Psoas muscle (tissue), 8 donors: Measurements from ENCODE around the gene CEBPG. TPM values are rescaled to one million over a fixed set of nuclear protein-coding genes. Genes with fewer than 3 reads are reported as not detected.
A peak's percentile ranks its signal among the peaks of the same experiment; 100 is the strongest.

Source experiments
- ATAC-seq, 4 donors: fragments of 200-7000 bp; cut with Tn5 transposase; one replicate each; pipeline ENCODE4 v1.9.1; 2020; ENCODE audit warnings: moderate library complexity in 3 of 4, mild to moderate bottlenecking in 2 of 4
- DNase-seq, 2 donors: peaks; one replicate each; pipeline ENCODE4 v3.0.0-alpha.2; 2020
- H3K27ac ChIP-seq: fragments of 200-600 bp; one replicate; pipeline ENCODE4 v1.8.0; 2022
- H3K27me3 ChIP-seq, 3 donors: fragments of 200-600 bp in 1 of 3; one replicate each; pipeline versions ENCODE4 v1.6.1 to v1.8.0; 2013 to 2022; ENCODE audit warnings: low read length in 2 of 3, mild to moderate bottlenecking in 2 of 3, moderate library complexity in 1 of 3; ENCODE audit not compliant: insufficient read depth in 3 of 3
- H3K36me3 ChIP-seq, 2 donors: fragments of 200-600 bp in 1 of 2; one replicate each; pipeline versions ENCODE4 v1.6.1 to v1.8.0; 2013 to 2022; ENCODE audit warnings: low read depth in 1 of 2, mild to moderate bottlenecking in 1 of 2, moderate library complexity in 1 of 2; ENCODE audit not compliant: insufficient read depth in 1 of 2
- H3K4me1 ChIP-seq: fragments of 200-600 bp; one replicate; pipeline ENCODE4 v1.8.0; 2022
- H3K4me3 ChIP-seq: fragments of 200-600 bp; one replicate; pipeline ENCODE4 v1.8.0; 2022; ENCODE audit warnings: mild to moderate bottlenecking
- H3K9me3 ChIP-seq: fragments of 200-600 bp; one replicate; pipeline ENCODE4 v1.8.0; 2022
- CTCF ChIP-seq: fragments of 200-600 bp; IDR thresholded peaks from one replicate; pipeline ENCODE4 v1.8.0; 2022; ENCODE audit warnings: antibody characterized with exemption
- WGBS, 3 donors: extraction: QIAGEN DNeasy Blood & Tissue Kit; methylation state at CpG; one replicate each; pipeline versions ENCODE4 v1.1.6 to v1.1.7; 2013; 5-methylcytosine and 5-hydroxymethylcytosine counted together
- intact Hi-C, 2 donors: fragments of 100-400 bp; cut with DNase I; formaldehyde crosslinking; loops; one replicate each; pipeline versions ENCODE4 v1.11.0 to v1.14.2; 2022
- polyA plus RNA-seq, 3 donors: library from polyadenylated mRNA; stranded (reverse); fragments of 200-250 nt; gene quantifications; one replicate each; pipeline ENCODE4 v1.2.3, GENCODE V29; 2013
- total RNA-seq, 4 donors: library from RNA; stranded (reverse); fragmentation: NEBNext Ultra II Directional in 2 of 4; extraction: Animal tissue kit (Norgen Biotek cat#: 25700) in 2 of 4; gene quantifications; one replicate each; pipeline versions ENCODE4 v1.2.1 to v1.2.4, GENCODE V29; 2021 to 2023
- donor health status: healthy with polysubstance abuse.
- donor health status: DM: no; HTN: no; CAD: no; lungs with moderate emphysema.
- donor health status: Bipolar disorder and iron deficiency.
- donor health status: healthy.
- donor health status: DM: yes; HTN: yes; CAD: no.
- donor health status: DM: no; HTN: no; CAD: no.
- donor health status: DM: no; HTN: no; CAD: no.
- donor health status: DM: yes; HTN: yes; CAD: no.

Gene CEBPG
- total and polyA plus RNA-seq, 7 donors, result 29.9 to 95.7 (median 50.1) TPM

- peaks cover 78% of the 10 kb centered on the region for H3K4me1 ChIP-seq
Measured at GRCh38 chr19:33388725-33389420, 15.4 kb downstream of the CEBPG start.

GRCh38 chr19:33389421-33390100 is 16.1 kb downstream of the CEBPG start:
- H3K9me3 ChIP-seq, result no peaks in the 10 kb centered on the region
- intact Hi-C loops, result loop anchor here (5.0 kb wide), 1 partner anchor 87 kb away; the partner anchor contains the start of gene CEBPA (in 2 of the 2)
- DNase-seq (peak in 1 of 2 donors; percentile 56), ATAC-seq (no peak)
- 40 to 50% (median 47%) methylated on average over 20 to 22 of the region's 22 CpGs for WGBS, 3 donors
- no peaks in the 10 kb centered on the region for H3K27me3 ChIP-seq
- no peak for TF ChIP-seq CTCF
- H3K4me3 ChIP-seq, result peak overlapping the region; percentile 35
- H3K27ac ChIP-seq, result peak overlapping the region; percentile 83
- peaks cover 0 to 7% of the 10 kb centered on the region in 2 donors for H3K36me3 ChIP-seq
- H3K4me1 ChIP-seq, result peaks cover 84% of the 10 kb centered on the region

More at GRCh38 chr19:33388725-33389420, 15.4 kb downstream of the CEBPG start:
- DNase-seq (peak; percentile 71 to 86), ATAC-seq (peak; percentile 55 to 76 (median 72))
- Histone ChIP-seq H3K4me3 (peak overlapping the region; percentile 35), H3K27me3 (no peaks in the 10 kb centered on the region), H3K27ac (peak overlapping the region; percentile 83), H3K36me3 (peaks cover 0 to 7% of the 10 kb centered on the region in 2 donors), H3K9me3 (no peaks in the 10 kb centered on the region)
- intact Hi-C loops, result loop anchor here (5.0 kb wide), 1 partner anchor 87 kb away; the partner anchor contains the start of gene CEBPA (in 2 of the 2)
- WGBS, 3 donors, result 18 to 25% (median 20%) methylated on average over 26 to 28 of the region's 28 CpGs
- no peak for TF ChIP-seq CTCF

- WGBS, 3 donors, result 54 to 58% (median 56%) methylated on average over 19 of the region's 19 CpGs
- ATAC-seq, result no peak
- no peak for TF ChIP-seq CTCF
- Histone ChIP-seq H3K9me3 (no peaks in the 10 kb centered on the region), H3K4me3 (no peak overlapping the region), H3K36me3 (peaks cover 0 to 7% of the 10 kb centered on the region in 2 donors), H3K4me1 (peaks cover 82% of the 10 kb centered on the region), H3K27ac (no peak overlapping the region), H3K27me3 (no peaks in the 10 kb centered on the region)
- intact Hi-C loops, result no loop called here
- peak; percentile 75 to 87 for DNase-seq
Measured at GRCh38 chr19:33390101-33390907, 16.8 kb downstream of the CEBPG start.

GRCh38 chr19:33390908-33391630 is 17.6 kb downstream of the CEBPG start:
- TF ChIP-seq CTCF, result no peak
- no peaks in the 10 kb centered on the region for H3K9me3 ChIP-seq
- H3K27me3 ChIP-seq, result no peaks in the 10 kb centered on the region
- H3K4me3 ChIP-seq, result no peak overlapping the region
- intact Hi-C loops, result no loop called here
- H3K4me1 ChIP-seq, result peaks cover 81% of the 10 kb centered on the region
- H3K27ac ChIP-seq, result no peak overlapping the region
- DNase-seq (peak in 1 of 2 donors; percentile 59), ATAC-seq (no peak)
- peaks cover 0 to 7% of the 10 kb centered on the region in 2 donors for H3K36me3 ChIP-seq
- WGBS, 3 donors, result 83 to 90% (median 83%) methylated on average over 24 of the region's 24 CpGs
